GM21390 (cell line): ENCODE measurements around the gene EFCC1.

Experiments used
- ATAC-seq: cut with Tn5 transposase; IDR thresholded peaks from one replicate; pipeline ENCODE4 v1.9.1; 2021; ENCODE audit not compliant: unreplicated experiment

The EFCC1 gene

GRCh38 chr3:128994173-128994512 is 7.0 kb upstream of the EFCC1 start:
- no peak for ATAC-seq

- ATAC-seq, result no peak
Measured at GRCh38 chr3:128994581-128995546, 6.2 kb upstream of the EFCC1 start.

- no peak for ATAC-seq
Measured at GRCh38 chr3:128995737-128996136, 5.4 kb upstream of the EFCC1 start.

- ATAC-seq, result no peak
Measured at GRCh38 chr3:128996200-128996599, 4.9 kb upstream of the EFCC1 start.

GRCh38 chr3:128996726-128997125 is 4.4 kb upstream of the EFCC1 start:
- ATAC-seq, result no peak

- no peak for ATAC-seq
Measured at GRCh38 chr3:128997486-128998133, 3.5 kb upstream of the EFCC1 start.

- no peak for ATAC-seq
Measured at GRCh38 chr3:128998561-128998960, 2.5 kb upstream of the EFCC1 start.

- no peak for ATAC-seq
Measured at GRCh38 chr3:128999102-128999501, 2.0 kb upstream of the EFCC1 start.

- no peak for ATAC-seq
Measured at GRCh38 chr3:129000742-129001100, 383 bp upstream of the EFCC1 start.

- ATAC-seq, result no peak
Measured at GRCh38 chr3:129001806-129002572, 885 bp downstream of the EFCC1 start.

- ATAC-seq, result no peak
Measured at GRCh38 chr3:129002573-129003569, 1.8 kb downstream of the EFCC1 start.

- ATAC-seq, result no peak
Measured at GRCh38 chr3:129003578-129004112, 2.5 kb downstream of the EFCC1 start.

GRCh38 chr3:129004639-129005295 is 3.7 kb downstream of the EFCC1 start:
- no peak for ATAC-seq

- ATAC-seq, result no peak
Measured at GRCh38 chr3:129005526-129006303, 4.6 kb downstream of the EFCC1 start.

- ATAC-seq, result no peak
Measured at GRCh38 chr3:129006864-129007263, 5.8 kb downstream of the EFCC1 start.

- ATAC-seq, result no peak
Measured at GRCh38 chr3:129007792-129008191, 6.7 kb downstream of the EFCC1 start.

GRCh38 chr3:129009266-129009665 is 8.2 kb downstream of the EFCC1 start:
- no peak for ATAC-seq

- ATAC-seq, result no peak
Measured at GRCh38 chr3:129010310-129010956, 9.3 kb downstream of the EFCC1 start.
